K562 (cell line): Measurements from ENCODE around the gene NET1. TPM values are rescaled to one million over a fixed set of nuclear protein-coding genes. Genes with fewer than 3 reads are reported as not detected.

ENCODE experiments used
- CHAMP1 ChIP-seq: fragments of 450-650 bp; IDR thresholded peaks from 2 replicates; pipeline ENCODE4 v1.6.1; 2016; ENCODE audit warnings: mild to moderate bottlenecking
- DPF2 ChIP-seq: fragments of 450-650 bp; IDR thresholded peaks from 2 replicates; pipeline ENCODE4 v1.6.1; 2016
- FOXJ2 ChIP-seq: fragments of 200-800 bp; sonication (Bioruptor generic); IDR thresholded peaks from 2 replicates; pipeline ENCODE4 v1.6.1; 2016; ENCODE audit warnings: missing genetic modification characterization, missing compliant biosample characterization
- HMGN3 ChIP-seq: IDR thresholded peaks from 2 replicates; pipeline ENCODE4 v1.6.1; 2011; ENCODE audit warnings: borderline replicate concordance, low read depth, mild to moderate bottlenecking, mixed read lengths, low read length; ENCODE audit not compliant: insufficient read length; ENCODE audit errors: extremely low read depth
- L3MBTL2 ChIP-seq: fragments of 450-650 bp; IDR thresholded peaks from 2 replicates; pipeline ENCODE4 v1.6.1; 2016; ENCODE audit warnings: mild to moderate bottlenecking, moderate library complexity
- MCM5 ChIP-seq: fragments of 450-650 bp; IDR thresholded peaks from 2 replicates; pipeline ENCODE4 v1.6.1; 2016; ENCODE audit warnings: low read depth
- NELFE ChIP-seq: IDR thresholded peaks from 2 replicates; pipeline ENCODE4 v1.6.1; 2011; ENCODE audit warnings: mild to moderate bottlenecking; ENCODE audit not compliant: insufficient read depth, insufficient read length
- PRDM10 ChIP-seq: fragments of 450-650 bp; IDR thresholded peaks from 2 replicates; pipeline ENCODE4 v1.6.1; 2018; ENCODE audit not compliant: partially characterized antibody
- SIN3B ChIP-seq: fragments of 450-650 bp; IDR thresholded peaks from 2 replicates; pipeline ENCODE4 v1.6.1; 2017; ENCODE audit warnings: low read depth, mild to moderate bottlenecking, moderate library complexity
- ZBTB9 ChIP-seq: fragments of 450-650 bp; formaldehyde crosslinking; IDR thresholded peaks from 2 replicates; pipeline ENCODE4 v1.4.0; 2020; ENCODE audit warnings: mild to moderate bottlenecking, moderate library complexity
- ZNF280A ChIP-seq: fragments of 450-650 bp; IDR thresholded peaks from 2 replicates; pipeline ENCODE4 v1.6.1; 2018; ENCODE audit warnings: mild to moderate bottlenecking, low read depth; ENCODE audit not compliant: partially characterized antibody
- ZNF354B ChIP-seq: fragments of 250-450 bp; sonication (Bioruptor Pico); IDR thresholded peaks from 2 replicates; pipeline ENCODE4 v1.4.0; 2020
- ZNF444 ChIP-seq: fragments of 250-450 bp; sonication (Bioruptor Pico); IDR thresholded peaks from 2 replicates; pipeline ENCODE4 v1.4.0; 2020; ENCODE audit warnings: mild to moderate bottlenecking, moderate library complexity
- ZNF512 ChIP-seq: IDR thresholded peaks from 2 replicates; pipeline ENCODE4 v1.6.1; 2016; ENCODE audit warnings: missing genetic modification characterization, missing compliant biosample characterization
- ZNF695 ChIP-seq: fragments of 450-650 bp; formaldehyde crosslinking; IDR thresholded peaks from 2 replicates; pipeline ENCODE4 v1.4.0; 2020; ENCODE audit warnings: mild to moderate bottlenecking, moderate library complexity
- ZNF699 ChIP-seq: fragments of 250-450 bp; sonication (Bioruptor Pico); IDR thresholded peaks from 2 replicates; pipeline ENCODE4 v1.8.0; 2021; ENCODE audit warnings: mild to moderate bottlenecking, moderate library complexity; ENCODE audit not compliant: insufficient replicate concordance
- ZNF76 ChIP-seq: fragments of 250-450 bp; sonication (Bioruptor Pico); IDR thresholded peaks from 2 replicates; pipeline ENCODE4 v1.4.0; 2020; ENCODE audit warnings: mild to moderate bottlenecking, moderate library complexity, borderline replicate concordance
- ZNF778 ChIP-seq: fragments of 450-650 bp; formaldehyde crosslinking; IDR thresholded peaks from 2 replicates; pipeline ENCODE4 v1.4.0; 2020; ENCODE audit warnings: mild to moderate bottlenecking, moderate library complexity
- polyA plus RNA-seq, 8 experiments: library from polyadenylated mRNA; depleted of rRNA in 4 of 8; stranded (reverse) in 5 of 8; unstranded in 3 of 8; fragments of >200 nt; fragmentation: Nextera tagmentation in 2 of 8; fragmentation: Illumina TruSeq in 1 of 8; extraction: Ambion mirVana in 2 of 8; extraction: Trizol in 1 of 8; gene quantifications; 2 replicates each; pipeline versions ENCODE4 v1.2.1 to v1.2.3, GENCODE V29; 2011 to 2014; ENCODE audit warnings: inconsistent platforms in 1 of 8, missing spikeins in 1 of 8
- total RNA-seq, 7 experiments: library from RNA; depleted of rRNA in 6 of 7; stranded (reverse); fragments of >200 nt in 6 of 7; fragmentation: Illumina TruSeq in 2 of 7; extraction: Trizol in 2 of 7; gene quantifications; 2 replicates each; pipeline versions ENCODE4 v1.2.1 to v1.2.3, GENCODE V29; 2011 to 2021; ENCODE audit warnings: low replicate concordance in 1 of 7

Gene NET1
- total and polyA plus RNA-seq, 9 of the 15 experiments (the other 6 are each of a cell fraction or from before 2014, with no cell fraction given) = 47.4 to 258 (median 106) TPM

- TF ChIP-seq PRDM10 (peak; percentile 24), ZNF76 (CRISPR knock-in tag) (no peak), CHAMP1 (no peak), NELFE (no peak), L3MBTL2 (no peak), DPF2 (peak; percentile 85), ZNF699 (no peak), ZNF695 (CRISPR knock-in tag) (no peak), ZNF280A (no peak), ZNF512 (tag) (no peak), FOXJ2 (tag) (no peak), ZNF778 (CRISPR knock-in tag) (no peak), HMGN3 (no peak), SIN3B (no peak), ZNF354B (CRISPR knock-in tag) (no peak), ZNF444 (CRISPR knock-in tag) (no peak), MCM5 (no peak), ZBTB9 (peak; percentile 13; the same call in 1 of the 2 replicates)
Measured at GRCh38 chr10:5477948-5478693, 65.8 kb downstream of the NET1 start (continued).
